Stimulated activated naive CD8-positive, alpha-beta T cell treated with anti-CD3 and anti-CD28 coated beads, Interleukin-15, Interleukin-2, amounts not matched to agents 100 ng/mL and 50 ng/mL, for 24 hours (primary cell): ENCODE data around the gene DLK1.

ENCODE experiments used
- H3K27ac Mint-ChIP-seq: one replicate; pipeline ENCODE4 v1.8.0; 2021; ENCODE audit warnings: mild to moderate bottlenecking, mixed read lengths
- H3K27me3 Mint-ChIP-seq: one replicate; pipeline ENCODE4 v1.8.0; 2021; ENCODE audit warnings: mixed read lengths
- H3K36me3 Mint-ChIP-seq: one replicate; pipeline ENCODE4 v1.8.0; 2021; ENCODE audit warnings: low read depth, mixed read lengths
- H3K4me1 Mint-ChIP-seq: one replicate; pipeline ENCODE4 v1.8.0; 2021; ENCODE audit warnings: low read depth, mixed read lengths
- H3K4me3 Mint-ChIP-seq: one replicate; pipeline ENCODE4 v1.8.0; 2021; ENCODE audit warnings: mild to moderate bottlenecking, mixed read lengths
- H3K9me3 Mint-ChIP-seq: one replicate; pipeline ENCODE4 v1.8.0; 2021; ENCODE audit warnings: mixed read lengths

DLK1 gene

GRCh38 chr14:100726550-100727085 lies at the start of gene DLK1:
Gene DLK1, plus strand, starts transcription at chr14:100726892. Its CDS starts 177 bp downstream, at chr14:100727069.
- peaks cover 39% of the 10 kb centered on the region for H3K27me3 Mint-ChIP-seq
- no peak within 1 kb of the TSS for H3K27ac Mint-ChIP-seq
- no peak within 1 kb of the TSS for H3K4me3 Mint-ChIP-seq
- H3K4me1 Mint-ChIP-seq = no peaks in the 10 kb centered on the region
- no peaks in the 10 kb centered on the region for H3K36me3 Mint-ChIP-seq
- no peaks in the 10 kb centered on the region for H3K9me3 Mint-ChIP-seq

DNA sequence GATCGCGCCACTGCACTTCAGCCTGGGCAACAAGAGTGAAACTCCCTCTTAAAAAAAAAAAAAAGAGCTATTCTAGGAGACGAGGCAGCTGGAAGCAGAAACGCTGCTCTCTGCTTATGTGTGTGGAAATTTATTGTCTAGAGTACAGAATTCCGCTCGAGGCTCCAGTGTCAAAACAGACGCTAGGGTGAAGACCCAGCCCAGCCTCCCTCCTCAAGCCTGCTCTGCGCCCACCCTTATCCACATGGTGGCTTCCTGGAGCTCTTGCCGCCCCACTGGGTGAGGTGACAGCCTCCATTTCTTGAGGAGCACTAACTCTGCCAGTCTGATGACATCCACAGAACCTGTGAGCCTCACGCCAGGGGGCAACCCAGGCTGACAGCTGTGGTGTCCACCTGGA lies 49.5 kb upstream of the DLK1 start:
- Mint-ChIP-seq H3K4me1 (no peaks in the 10 kb centered on the region), H3K27ac (no peak overlapping the region), H3K9me3 (no peaks in the 10 kb centered on the region), H3K4me3 (no peak overlapping the region), H3K36me3 (no peaks in the 10 kb centered on the region), H3K27me3 (peaks cover 27% of the 10 kb centered on the region)

- Mint-ChIP-seq H3K27me3 (peaks cover 23% of the 10 kb centered on the region), H3K4me3 (no peak overlapping the region), H3K4me1 (no peaks in the 10 kb centered on the region), H3K27ac (no peak overlapping the region), H3K36me3 (no peaks in the 10 kb centered on the region), H3K9me3 (no peaks in the 10 kb centered on the region)
These were observed 48.9 kb upstream of the DLK1 start for GRCh38 chr14:100677554-100678468.

GRCh38 chr14:100678469-100678828 lies 48.2 kb upstream of the DLK1 start:
- Mint-ChIP-seq H3K4me3 (no peak overlapping the region), H3K9me3 (no peaks in the 10 kb centered on the region), H3K27ac (no peak overlapping the region), H3K36me3 (no peaks in the 10 kb centered on the region), H3K27me3 (peaks cover 17% of the 10 kb centered on the region), H3K4me1 (no peaks in the 10 kb centered on the region)

- H3K27ac Mint-ChIP-seq = no peak overlapping the region
These were observed 47.5 kb upstream of the DLK1 start for GRCh38 chr14:100679153-100679552.

DNA sequence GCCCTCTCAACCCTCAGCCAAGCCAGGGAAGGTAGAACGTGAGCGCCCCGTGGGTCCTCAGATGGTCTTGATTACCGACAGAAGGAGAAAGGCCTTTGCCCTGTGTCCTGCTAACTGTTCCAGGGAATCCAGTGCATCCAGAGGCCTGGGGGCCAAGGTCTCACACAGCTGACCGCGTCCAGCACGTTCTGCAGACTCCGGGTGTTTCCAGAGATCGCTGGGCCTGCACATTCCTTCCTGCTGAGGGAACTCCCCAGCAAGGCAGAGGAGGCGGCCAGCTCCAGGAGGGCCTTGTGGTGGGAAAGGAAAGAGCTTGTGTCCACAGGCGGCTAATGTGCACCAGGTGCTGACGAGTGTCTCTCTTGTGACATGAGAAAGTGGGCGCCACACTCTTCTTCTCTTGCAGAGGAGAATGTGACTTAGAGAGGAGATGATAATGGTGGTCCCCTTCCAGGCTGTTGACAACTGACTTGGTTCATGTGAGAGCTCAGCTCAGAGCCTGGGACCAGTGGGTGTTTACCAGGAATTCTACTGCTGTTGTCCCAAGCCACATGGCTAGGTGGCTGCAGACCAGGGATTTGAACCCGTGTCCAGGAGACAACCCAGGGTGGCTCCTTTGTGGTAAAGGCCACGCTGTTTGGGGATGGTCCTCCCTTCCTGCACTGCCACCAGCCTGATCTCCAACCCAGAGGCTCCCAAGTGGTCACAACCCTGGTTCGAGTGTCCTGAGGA lies 46.8 kb upstream of the DLK1 start:
- H3K9me3 Mint-ChIP-seq = no peaks in the 10 kb centered on the region
- H3K36me3 Mint-ChIP-seq = no peaks in the 10 kb centered on the region
- H3K27ac Mint-ChIP-seq = no peak overlapping the region
- no peak overlapping the region for H3K4me3 Mint-ChIP-seq
- peaks cover 3% of the 10 kb centered on the region for H3K27me3 Mint-ChIP-seq
- H3K4me1 Mint-ChIP-seq = no peaks in the 10 kb centered on the region

More at GRCh38 chr14:100679153-100679552, 47.5 kb upstream of the DLK1 start:
- H3K9me3 Mint-ChIP-seq = no peaks in the 10 kb centered on the region
- peaks cover 10% of the 10 kb centered on the region for H3K27me3 Mint-ChIP-seq
- no peaks in the 10 kb centered on the region for H3K36me3 Mint-ChIP-seq
- H3K4me3 Mint-ChIP-seq = no peak overlapping the region
- H3K4me1 Mint-ChIP-seq = no peaks in the 10 kb centered on the region

DNA sequence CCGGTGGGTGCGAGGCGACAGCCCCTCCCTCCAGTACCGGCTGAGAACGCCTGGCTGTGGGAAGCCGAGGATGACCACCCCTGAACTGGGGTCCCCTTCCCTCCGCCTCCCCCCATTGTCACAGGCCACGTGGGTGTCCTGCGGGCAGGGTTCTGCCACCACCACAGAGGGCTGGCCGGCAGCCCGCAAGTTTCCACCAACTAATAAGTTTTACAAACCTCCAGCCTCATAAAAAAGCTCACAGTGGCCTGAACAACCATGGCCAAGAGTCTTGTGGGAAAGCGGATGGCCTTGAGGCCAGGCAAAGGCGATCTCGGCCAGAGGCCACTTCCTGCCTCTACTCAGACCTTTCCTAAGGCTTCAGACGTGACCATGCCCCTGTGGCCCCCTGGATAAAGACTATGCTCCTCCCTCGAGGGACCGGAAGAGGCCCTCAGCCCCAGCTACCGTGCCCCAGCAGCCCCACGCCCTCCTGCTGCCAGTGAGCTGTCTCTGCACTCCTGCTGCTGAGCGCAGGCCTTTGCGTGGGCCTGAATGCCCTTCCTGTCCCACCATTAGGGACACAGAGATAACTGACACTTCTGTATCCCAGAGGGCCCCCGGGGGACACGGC lies 46.1 kb upstream of the DLK1 start:
- Mint-ChIP-seq H3K27ac (no peak overlapping the region), H3K36me3 (no peaks in the 10 kb centered on the region), H3K27me3 (peaks cover 3% of the 10 kb centered on the region), H3K4me3 (no peak overlapping the region), H3K9me3 (no peaks in the 10 kb centered on the region), H3K4me1 (no peaks in the 10 kb centered on the region)

DNA sequence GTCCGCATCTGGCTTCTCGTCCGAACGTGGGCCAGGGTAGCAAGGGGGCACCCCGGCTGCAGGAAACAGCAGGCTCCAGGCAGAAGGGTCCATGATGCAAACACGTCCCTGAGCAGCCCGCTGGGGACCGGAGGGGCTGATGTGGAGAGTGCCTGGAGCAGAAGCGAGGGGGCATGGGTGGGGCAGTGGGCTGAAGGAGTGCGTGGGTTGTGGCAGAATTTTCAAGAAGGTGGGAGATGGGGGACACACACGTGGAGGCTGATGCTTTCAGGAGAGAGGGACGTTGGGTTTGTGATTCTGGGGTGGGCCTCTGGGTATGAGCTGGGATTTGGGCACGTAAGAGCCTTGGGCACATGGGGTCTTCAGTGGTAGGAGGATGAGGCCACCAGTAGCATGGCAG lies 45.6 kb upstream of the DLK1 start:
- Mint-ChIP-seq H3K27ac (no peak overlapping the region), H3K4me1 (no peaks in the 10 kb centered on the region), H3K36me3 (no peaks in the 10 kb centered on the region), H3K4me3 (no peak overlapping the region), H3K27me3 (peaks cover 3% of the 10 kb centered on the region), H3K9me3 (no peaks in the 10 kb centered on the region)

DNA sequence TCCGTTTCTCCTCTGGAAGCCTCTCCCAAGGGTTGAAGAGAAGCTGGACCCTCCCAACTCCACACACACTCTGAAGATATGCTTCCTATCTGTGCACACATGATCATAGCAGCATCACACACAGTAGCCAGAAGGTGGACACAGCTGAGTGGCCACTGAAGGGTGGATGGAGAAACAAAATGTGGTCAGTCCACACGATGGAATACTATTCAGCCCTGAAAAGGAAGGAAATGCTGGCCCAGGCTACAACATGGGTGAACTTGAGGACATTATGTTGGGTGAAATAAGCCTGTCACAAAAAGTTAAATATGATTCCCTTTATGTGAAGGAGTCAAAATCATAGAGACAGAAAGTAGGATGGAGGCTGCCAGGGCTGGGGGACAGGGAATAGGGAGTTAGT lies 43.9 kb upstream of the DLK1 start:
- Mint-ChIP-seq H3K4me1 (no peaks in the 10 kb centered on the region), H3K27ac (no peak overlapping the region), H3K36me3 (no peaks in the 10 kb centered on the region), H3K9me3 (no peaks in the 10 kb centered on the region), H3K27me3 (peaks cover 3% of the 10 kb centered on the region), H3K4me3 (no peak overlapping the region)

DNA sequence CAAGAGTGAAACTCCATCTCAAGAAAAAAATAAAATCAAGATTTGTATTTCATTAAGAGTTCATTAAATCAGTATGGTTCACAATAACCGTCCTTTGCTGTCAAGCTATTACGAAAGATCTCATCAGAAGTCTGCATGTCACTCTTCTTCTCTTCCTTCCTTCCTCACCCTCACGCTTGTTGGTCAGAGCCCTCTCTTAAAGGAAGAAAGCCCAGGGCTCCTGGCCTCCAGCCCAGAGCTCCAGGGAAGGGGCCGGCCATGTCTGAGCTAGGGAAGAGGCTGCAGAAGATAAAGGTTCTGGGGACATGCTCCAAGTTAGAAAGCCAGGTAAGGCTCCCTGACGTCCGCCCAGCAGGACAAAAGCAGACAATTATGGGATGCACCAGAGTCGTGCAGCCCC lies 43.1 kb upstream of the DLK1 start:
- Mint-ChIP-seq H3K27me3 (peaks cover 3% of the 10 kb centered on the region), H3K36me3 (no peaks in the 10 kb centered on the region), H3K4me1 (no peaks in the 10 kb centered on the region), H3K27ac (no peak overlapping the region), H3K4me3 (no peak overlapping the region), H3K9me3 (no peaks in the 10 kb centered on the region)

DNA sequence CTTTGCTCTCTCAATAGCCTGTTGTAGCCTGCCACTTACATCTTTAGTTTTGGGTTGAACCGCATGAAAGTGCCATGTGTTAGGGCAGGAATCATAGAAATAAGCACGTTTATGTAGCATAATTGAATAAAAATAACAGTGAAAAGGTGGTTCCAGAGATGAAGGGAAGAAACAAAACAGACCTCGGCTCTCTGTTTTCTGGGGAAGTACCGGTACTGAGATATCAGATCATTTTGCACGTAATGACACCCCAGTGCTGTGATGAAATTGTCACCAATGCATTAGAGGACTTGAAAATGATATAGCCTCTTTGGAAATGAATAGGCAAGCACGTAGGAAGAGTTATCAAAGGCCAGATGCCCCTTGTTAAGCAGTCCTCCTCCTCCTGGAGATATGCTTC lies 42.5 kb upstream of the DLK1 start:
- H3K27me3 Mint-ChIP-seq = peaks cover 3% of the 10 kb centered on the region
- no peak overlapping the region for H3K27ac Mint-ChIP-seq
- no peaks in the 10 kb centered on the region for H3K36me3 Mint-ChIP-seq
- H3K4me1 Mint-ChIP-seq = no peaks in the 10 kb centered on the region
- H3K4me3 Mint-ChIP-seq = no peak overlapping the region
- no peaks in the 10 kb centered on the region for H3K9me3 Mint-ChIP-seq

DNA sequence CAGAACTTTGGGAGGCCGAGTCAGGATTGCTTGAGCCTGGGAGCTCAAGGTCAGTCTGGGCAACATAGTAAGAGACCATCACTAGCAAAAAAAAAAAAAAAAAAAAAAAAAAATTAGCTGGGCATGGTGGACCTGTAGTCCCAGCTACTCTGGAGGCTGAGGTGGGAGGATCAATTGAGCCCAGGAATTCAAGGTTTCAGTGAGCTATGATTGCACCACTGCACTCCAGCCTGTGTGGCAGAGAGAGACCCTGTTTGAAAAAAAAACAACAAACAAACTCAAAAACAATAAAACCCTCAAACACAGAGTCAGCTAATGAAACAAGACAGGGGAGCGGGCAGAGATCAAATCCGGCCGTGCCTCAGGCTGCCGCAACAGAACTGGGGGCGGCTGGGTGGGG lies 41.7 kb upstream of the DLK1 start:
- H3K4me3 Mint-ChIP-seq = no peak overlapping the region
- peaks cover 3% of the 10 kb centered on the region for H3K27me3 Mint-ChIP-seq
- H3K27ac Mint-ChIP-seq = no peak overlapping the region
- no peaks in the 10 kb centered on the region for H3K9me3 Mint-ChIP-seq
- no peaks in the 10 kb centered on the region for H3K36me3 Mint-ChIP-seq
- no peaks in the 10 kb centered on the region for H3K4me1 Mint-ChIP-seq

DNA sequence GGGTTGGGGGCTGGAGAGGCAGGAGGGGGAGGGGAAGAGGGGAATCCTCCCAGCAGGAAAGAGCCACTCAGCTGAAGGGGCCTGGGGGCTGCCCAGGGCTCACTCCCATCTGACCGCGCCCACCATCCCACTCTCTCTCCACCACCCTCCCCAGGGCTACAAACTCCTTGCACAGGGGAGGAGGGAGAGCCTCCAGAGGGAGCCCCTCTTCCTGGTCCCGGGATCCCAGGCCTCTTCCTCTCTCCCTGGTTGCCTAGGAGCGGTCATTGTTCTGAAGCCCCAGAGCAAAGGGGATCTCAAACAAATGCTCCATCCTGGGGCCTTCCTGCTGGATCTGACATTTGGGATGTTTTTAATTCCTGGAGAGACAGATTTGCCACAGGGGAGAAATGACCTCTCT lies 39.8 kb upstream of the DLK1 start:
- no peak overlapping the region for H3K27ac Mint-ChIP-seq
- H3K4me3 Mint-ChIP-seq = no peak overlapping the region
- no peaks in the 10 kb centered on the region for H3K36me3 Mint-ChIP-seq
- no peaks in the 10 kb centered on the region for H3K9me3 Mint-ChIP-seq
- no peaks in the 10 kb centered on the region for H3K4me1 Mint-ChIP-seq
- H3K27me3 Mint-ChIP-seq = no peaks in the 10 kb centered on the region

DNA sequence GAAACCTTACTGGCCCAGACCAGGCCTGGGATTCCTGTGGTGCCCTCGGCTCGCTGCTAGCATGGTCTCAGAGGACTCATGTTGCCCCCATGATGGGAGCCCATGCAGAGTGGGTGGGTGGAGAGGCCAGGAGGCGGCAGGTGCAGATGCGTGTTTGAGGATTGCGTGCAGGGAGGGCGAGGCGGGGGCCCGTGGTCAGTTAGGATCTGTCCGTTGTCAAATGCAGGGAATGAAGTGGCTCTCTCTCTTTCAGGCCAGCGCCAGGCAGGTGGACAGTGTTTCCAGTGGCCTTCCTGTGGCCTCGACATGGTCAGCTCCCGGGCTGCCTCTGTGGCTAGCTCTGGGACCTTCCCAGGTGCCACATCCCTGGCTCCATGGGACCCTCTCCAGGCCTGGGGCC lies 39.3 kb upstream of the DLK1 start:
- H3K27me3 Mint-ChIP-seq = no peaks in the 10 kb centered on the region
- no peak overlapping the region for H3K27ac Mint-ChIP-seq
- no peaks in the 10 kb centered on the region for H3K9me3 Mint-ChIP-seq
- H3K36me3 Mint-ChIP-seq = no peaks in the 10 kb centered on the region
- no peaks in the 10 kb centered on the region for H3K4me1 Mint-ChIP-seq
- no peak overlapping the region for H3K4me3 Mint-ChIP-seq

- peaks cover 3% of the 10 kb centered on the region for H3K27me3 Mint-ChIP-seq
- H3K4me1 Mint-ChIP-seq = no peaks in the 10 kb centered on the region
- H3K36me3 Mint-ChIP-seq = no peaks in the 10 kb centered on the region
- no peak overlapping the region for H3K27ac Mint-ChIP-seq
- H3K4me3 Mint-ChIP-seq = no peak overlapping the region
- H3K9me3 Mint-ChIP-seq = no peaks in the 10 kb centered on the region
These were observed 38.6 kb upstream of the DLK1 start for GRCh38 chr14:100688051-100688450.
